HG03066 (cell line): ENCODE results near the gene TEDC2.

Experiments
- ATAC-seq: cut with Tn5 transposase; IDR thresholded peaks from one replicate; pipeline ENCODE4 v1.9.1; 2021; ENCODE audit warnings: low read depth; ENCODE audit not compliant: unreplicated experiment

TEDC2 gene

GRCh38 chr16:2508722-2509400 lies 49.0 kb downstream of the TEDC2 start:
- ATAC-seq: no peak

GRCh38 chr16:2511128-2511800 lies 51.4 kb downstream of the TEDC2 start:
- ATAC-seq: no peak

GRCh38 chr16:2511996-2512734 lies 52.3 kb downstream of the TEDC2 start:
- no peak for ATAC-seq

- no peak for ATAC-seq
Observed at GRCh38 chr16:2512735-2513404, 53.0 kb downstream of the TEDC2 start.

- peak; percentile 64 for ATAC-seq
Observed at GRCh38 chr16:2513405-2514332, 53.8 kb downstream of the TEDC2 start, which contains the start of gene ATP6V0C. Gene ATP6V0C, plus strand, starts transcription at chr16:2513952. Its CDS starts 152 bp downstream, at chr16:2514104.
